Gastroesophageal sphincter (tissue), 4 donors: ENCODE measurements around the gene WDR5. TPM values are rescaled to one million over a fixed set of nuclear protein-coding genes. Genes with fewer than 3 reads are reported as not detected.

Source experiments
- ATAC-seq: fragments of 150-250 bp; one replicate; pipeline ENCODE4 v1.9.1; 2016; ENCODE audit warnings: mild to moderate bottlenecking, moderate library complexity
- H3K27ac ChIP-seq, 4 donors: fragments of 200-600 bp; sonication (generic) in 3 of 4; 1 replicate in 3 of 4; 2 replicates in 1 of 4; pipeline ENCODE4 v1.5.1; 2016 to 2019
- H3K27me3 ChIP-seq: fragments of 200-600 bp; sonication (generic); one replicate; pipeline ENCODE4 v1.5.1; 2019
- H3K36me3 ChIP-seq, 2 donors: fragments of 200-600 bp; sonication (generic); one replicate each; pipeline ENCODE4 v1.5.1; 2019; ENCODE audit warnings: control low read depth in 1 of 2
- H3K4me1 ChIP-seq, 3 donors: fragments of 200-600 bp; sonication (generic); 1 replicate in 2 of 3; 2 replicates in 1 of 3; pipeline ENCODE4 v1.5.1; 2016 to 2019; ENCODE audit warnings: control low read depth in 2 of 3
- H3K4me3 ChIP-seq, 2 donors: fragments of 200-600 bp; sonication (generic); one replicate each; pipeline ENCODE4 v1.5.1; 2019; ENCODE audit warnings: mild to moderate bottlenecking in 1 of 2, moderate library complexity in 1 of 2
- H3K9me3 ChIP-seq, 3 donors: fragments of 200-600 bp; sonication (generic); one replicate each; pipeline ENCODE4 v1.5.1; 2017 to 2019; ENCODE audit warnings: control low read depth in 2 of 3
- CTCF ChIP-seq, 4 experiments: fragments of 200-600 bp in 2 of 4; fragments of 450-650 bp in 2 of 4; sonication (generic) in 1 of 4; IDR thresholded peaks; one replicate each; pipeline ENCODE4 v1.5.1; 2017 to 2019; ENCODE audit warnings: antibody characterized with exemption in 4 of 4, mild to moderate bottlenecking in 2 of 4, moderate library complexity in 2 of 4
- EP300 ChIP-seq: sonication (generic); formaldehyde crosslinking; IDR thresholded peaks from one replicate; pipeline ENCODE4 v1.6.1; 2017; ENCODE audit warnings: antibody characterized with exemption, mild to moderate bottlenecking
- POLR2A ChIP-seq, 2 donors: fragments of 450-650 bp; IDR thresholded peaks; one replicate each; pipeline ENCODE4 v1.6.1; 2017; ENCODE audit warnings: antibody characterized with exemption in 2 of 2, mild to moderate bottlenecking in 2 of 2, moderate library complexity in 1 of 2
- POLR2AphosphoS5 ChIP-seq: sonication (generic); formaldehyde crosslinking; IDR thresholded peaks from one replicate; pipeline ENCODE4 v1.6.1; 2017; ENCODE audit warnings: antibody characterized with exemption
- WGBS, 2 donors: methylation state at CpG; one replicate each; pipeline ENCODE4 v1.1.5; 2018; ENCODE audit warnings: low coverage in 1 of 2; 5-methylcytosine and 5-hydroxymethylcytosine counted together
- total RNA-seq, 4 donors: library from RNA; depleted of rRNA; stranded (reverse); fragments of >200 nt; gene quantifications; one replicate each; pipeline ENCODE4 v1.1.0, GENCODE V29; 2016

Gene WDR5
- total RNA-seq, 4 donors from 2014 or later: 16.4 to 30.2 (median 24.8) TPM

GRCh38 chr9:134191455-134192209 is 55.8 kb downstream of the WDR5 start:
- Histone ChIP-seq H3K9me3 (no peaks in the 10 kb centered on the region), H3K4me1 (peaks cover 0 to 18% (median 0%) of the 10 kb centered on the region in 3 donors), H3K36me3 (no peaks in the 10 kb centered on the region), H3K4me3 (no peak overlapping the region), H3K27me3 (no peaks in the 10 kb centered on the region), H3K27ac (no peak overlapping the region)
- TF ChIP-seq POLR2AphosphoS5: no peak
- no peak for TF ChIP-seq CTCF (IDR thresholded peaks at IDR 0.05)
- TF ChIP-seq POLR2A (IDR thresholded peaks at IDR 0.05): no peak
- no peak for ATAC-seq
- WGBS, 2 donors: 89% methylated on average over 3 to 6 of the region's 6 CpGs

- Histone ChIP-seq H3K9me3 (no peaks in the 10 kb centered on the region), H3K4me3 (no peak overlapping the region), H3K27ac (no peak overlapping the region), H3K27me3 (no peaks in the 10 kb centered on the region), H3K4me1 (peaks cover 0 to 18% (median 0%) of the 10 kb centered on the region in 3 donors), H3K36me3 (no peaks in the 10 kb centered on the region)
- ATAC-seq: no peak
- 67 to 70% methylated on average over 1 to 2 of the region's 12 CpGs for WGBS, 2 donors
- TF ChIP-seq POLR2A (IDR thresholded peaks at IDR 0.05): no peak
- TF ChIP-seq POLR2AphosphoS5: no peak
- TF ChIP-seq CTCF (IDR thresholded peaks at IDR 0.05): no peak
- TF ChIP-seq EP300: no peak
These were observed 56.5 kb downstream of the WDR5 start for GRCh38 chr9:134192311-134192950.

- no peaks in the 10 kb centered on the region for H3K36me3 ChIP-seq
These were observed 57.3 kb downstream of the WDR5 start for GRCh38 chr9:134192951-134193731.

GRCh38 chr9:134193912-134194535 is 58.1 kb downstream of the WDR5 start:
- no peak for ATAC-seq
- no peaks in the 10 kb centered on the region for H3K9me3 ChIP-seq
- peaks cover 0 to 5% (median 0%) of the 10 kb centered on the region in 3 donors for H3K4me1 ChIP-seq
- 100% methylated on average over 1 of the region's 11 CpGs for WGBS, 2 donors
- H3K27ac ChIP-seq: no peak overlapping the region
- no peak overlapping the region for H3K4me3 ChIP-seq
- TF ChIP-seq CTCF (IDR thresholded peaks at IDR 0.05) (no peak), POLR2AphosphoS5 (no peak), POLR2A (IDR thresholded peaks at IDR 0.05) (no peak), EP300 (no peak)
- no peaks in the 10 kb centered on the region for H3K36me3 ChIP-seq
- no peaks in the 10 kb centered on the region for H3K27me3 ChIP-seq

More at GRCh38 chr9:134192951-134193731, 57.3 kb downstream of the WDR5 start:
- Histone ChIP-seq H3K27me3 (no peaks in the 10 kb centered on the region), H3K9me3 (no peaks in the 10 kb centered on the region), H3K27ac (no peak overlapping the region), H3K4me3 (no peak overlapping the region), H3K4me1 (peaks cover 0 to 14% (median 0%) of the 10 kb centered on the region in 3 donors)
- no peak for TF ChIP-seq CTCF (IDR thresholded peaks at IDR 0.05)
- no peak for TF ChIP-seq EP300
- no peak for TF ChIP-seq POLR2A (IDR thresholded peaks at IDR 0.05)
- no peak for TF ChIP-seq POLR2AphosphoS5
- ATAC-seq: no peak
- WGBS, 2 donors: no CpG with 5 or more reads among the region's 21 CpGs
